GM12872 (cell line): ENCODE measurements around the gene ODAD4.

ENCODE experiments used
- TF ChIP-seq, protein P1 (sequence below): IDR thresholded peaks from 3 replicates; pipeline ENCODE4 v1.5.1; 2011; ENCODE audit warnings: low read depth, mild to moderate bottlenecking, low read length, moderate library complexity; ENCODE audit not compliant: insufficient read depth

ODAD4 gene

DNA sequence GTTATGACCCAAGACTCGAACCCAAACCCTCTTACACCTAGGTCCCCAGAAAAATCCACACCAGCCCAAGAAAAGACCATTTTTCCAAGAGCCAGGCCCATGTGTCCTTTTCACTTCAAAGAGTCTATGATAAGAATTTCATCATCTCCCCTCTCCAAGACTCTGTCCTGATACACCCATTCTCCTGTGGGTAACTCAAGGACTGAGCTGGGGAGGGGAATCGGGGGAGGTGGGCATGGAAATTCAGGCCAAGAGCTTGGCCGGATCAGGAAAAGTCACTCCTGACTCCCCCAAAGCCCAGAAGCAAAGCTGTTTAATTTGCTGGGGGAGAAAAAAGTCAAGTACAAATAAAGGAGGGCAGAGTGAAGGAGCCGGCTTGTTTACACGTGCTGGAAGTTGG, 15.4 kb upstream of the ODAD4 start:
- TF ChIP-seq, protein P1, sequence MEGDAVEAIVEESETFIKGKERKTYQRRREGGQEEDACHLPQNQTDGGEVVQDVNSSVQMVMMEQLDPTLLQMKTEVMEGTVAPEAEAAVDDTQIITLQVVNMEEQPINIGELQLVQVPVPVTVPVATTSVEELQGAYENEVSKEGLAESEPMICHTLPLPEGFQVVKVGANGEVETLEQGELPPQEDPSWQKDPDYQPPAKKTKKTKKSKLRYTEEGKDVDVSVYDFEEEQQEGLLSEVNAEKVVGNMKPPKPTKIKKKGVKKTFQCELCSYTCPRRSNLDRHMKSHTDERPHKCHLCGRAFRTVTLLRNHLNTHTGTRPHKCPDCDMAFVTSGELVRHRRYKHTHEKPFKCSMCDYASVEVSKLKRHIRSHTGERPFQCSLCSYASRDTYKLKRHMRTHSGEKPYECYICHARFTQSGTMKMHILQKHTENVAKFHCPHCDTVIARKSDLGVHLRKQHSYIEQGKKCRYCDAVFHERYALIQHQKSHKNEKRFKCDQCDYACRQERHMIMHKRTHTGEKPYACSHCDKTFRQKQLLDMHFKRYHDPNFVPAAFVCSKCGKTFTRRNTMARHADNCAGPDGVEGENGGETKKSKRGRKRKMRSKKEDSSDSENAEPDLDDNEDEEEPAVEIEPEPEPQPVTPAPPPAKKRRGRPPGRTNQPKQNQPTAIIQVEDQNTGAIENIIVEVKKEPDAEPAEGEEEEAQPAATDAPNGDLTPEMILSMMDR: no peak

DNA sequence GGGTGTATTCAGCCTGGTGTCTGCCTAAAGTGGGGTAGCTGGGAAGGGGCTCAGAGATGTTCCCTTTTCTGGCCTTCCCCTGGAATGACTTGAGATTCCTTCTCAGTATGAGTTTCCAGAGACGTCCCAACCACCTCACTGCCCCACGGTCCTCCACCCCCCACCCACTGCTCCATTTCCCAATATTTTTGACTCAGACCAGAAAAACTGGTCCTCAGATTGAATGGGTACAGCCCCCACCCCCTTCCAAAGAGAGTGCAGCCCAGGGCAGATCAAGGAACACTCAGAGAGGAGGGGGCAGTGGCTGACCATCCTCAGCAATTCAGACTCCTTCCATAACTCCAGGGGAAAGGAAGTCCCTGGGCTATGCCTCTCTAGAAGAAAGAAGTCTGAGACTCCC, 14.9 kb upstream of the ODAD4 start:
- TF ChIP-seq, protein P1: no peak

DNA sequence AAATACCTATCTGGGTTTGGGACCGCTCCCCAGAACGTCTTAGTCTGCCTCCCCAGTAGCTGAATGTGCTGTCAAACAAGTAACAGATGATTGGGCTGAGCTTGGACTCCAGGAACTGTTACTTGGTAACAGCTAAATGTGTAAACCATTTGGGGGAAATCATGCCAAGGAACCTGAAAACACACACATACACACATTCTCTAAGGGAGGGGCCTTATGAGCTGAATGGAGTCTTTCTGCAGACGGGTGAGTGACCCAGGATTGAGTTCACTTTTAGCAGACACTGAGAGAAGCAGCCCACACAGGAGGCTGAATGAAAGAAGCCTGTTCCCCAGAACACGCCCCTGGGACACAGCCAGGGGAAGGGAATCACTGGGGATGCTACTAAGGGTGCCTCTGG, 13.2 kb upstream of the ODAD4 start:
- TF ChIP-seq, protein P1: no peak

DNA sequence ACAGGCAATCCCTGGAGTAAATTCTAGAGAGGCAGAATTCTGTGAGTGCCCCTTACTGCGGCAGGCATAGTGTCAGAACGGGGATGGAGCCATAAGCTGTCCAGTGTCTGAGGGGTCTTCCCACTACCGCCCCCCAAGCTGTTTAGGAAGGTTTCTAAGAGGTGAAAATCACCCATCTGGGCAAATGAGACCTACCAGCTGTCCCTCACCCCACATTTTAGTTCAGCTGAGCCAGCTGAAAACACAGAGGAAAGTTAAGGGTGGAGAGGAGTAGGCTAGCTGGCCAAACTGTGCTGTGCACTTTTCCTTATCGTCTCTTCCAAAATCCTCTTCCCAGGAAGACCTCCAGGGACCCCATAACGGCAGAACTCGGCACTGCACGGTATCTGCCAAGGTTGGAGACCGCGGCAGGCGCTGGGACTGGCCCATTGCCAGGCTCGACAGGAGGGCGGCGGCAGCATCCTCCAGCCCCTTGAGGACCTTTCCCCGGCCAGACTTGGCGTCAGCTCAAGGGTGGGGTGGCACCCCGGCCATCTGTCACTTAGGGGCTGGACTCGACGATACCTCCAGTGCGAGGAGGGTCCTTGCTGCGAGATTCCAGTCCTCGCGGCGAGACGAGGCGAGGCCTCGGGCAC, 12.6 kb upstream of the ODAD4 start:
- TF ChIP-seq, protein P1: 0 out of 3 replicates have a peak, but pooled peaks have one; percentile 3

DNA sequence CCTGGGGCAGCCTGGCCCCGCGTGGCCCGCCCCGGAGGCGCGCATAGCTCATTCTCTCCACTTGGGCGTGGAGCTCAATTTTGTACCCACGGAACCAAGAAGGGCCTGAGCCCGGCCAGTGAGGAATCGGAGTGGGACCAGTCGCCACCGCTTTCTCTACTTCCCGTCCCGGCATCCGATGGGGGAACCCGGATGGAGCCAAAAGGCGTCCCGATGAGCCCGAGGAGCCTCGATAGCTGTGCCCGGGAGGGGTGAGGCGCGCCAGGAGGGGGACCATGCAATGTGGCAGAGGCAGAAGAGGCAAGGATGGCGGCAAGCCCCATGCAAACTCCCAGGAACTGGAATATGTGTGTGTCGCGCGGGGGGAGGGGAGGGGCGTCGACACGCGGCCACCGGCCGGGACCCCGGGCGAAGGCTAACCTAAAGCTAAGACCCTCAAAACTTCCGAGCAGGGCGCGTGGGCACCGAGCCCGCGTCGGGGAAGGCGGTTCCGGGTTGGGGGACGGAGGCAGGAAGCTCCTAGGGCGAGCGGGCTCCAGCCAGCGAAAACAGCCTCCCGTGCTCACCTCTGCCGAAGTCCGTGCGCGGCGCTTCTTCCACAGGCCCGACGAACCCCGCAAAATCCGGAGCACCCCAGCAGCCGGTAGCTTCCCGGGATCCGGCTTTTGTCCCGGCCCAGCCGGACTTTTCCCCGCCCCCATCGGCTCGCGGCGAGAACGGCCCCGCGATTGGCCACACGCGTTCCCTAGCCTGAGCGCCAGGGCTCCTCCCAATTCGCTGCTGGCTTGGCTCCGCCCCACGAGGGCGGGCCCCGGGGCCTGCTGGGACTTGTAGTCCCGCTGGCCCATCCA, 11.9 kb upstream of the ODAD4 start, which contains the start of gene ACLY:
ACLY (minus strand) TSS at position 638 of the 851 bp plus-strand sequence. CDS start 5,078 bp downstream, outside the sequence.
- TF ChIP-seq, protein P1: no peak

DNA sequence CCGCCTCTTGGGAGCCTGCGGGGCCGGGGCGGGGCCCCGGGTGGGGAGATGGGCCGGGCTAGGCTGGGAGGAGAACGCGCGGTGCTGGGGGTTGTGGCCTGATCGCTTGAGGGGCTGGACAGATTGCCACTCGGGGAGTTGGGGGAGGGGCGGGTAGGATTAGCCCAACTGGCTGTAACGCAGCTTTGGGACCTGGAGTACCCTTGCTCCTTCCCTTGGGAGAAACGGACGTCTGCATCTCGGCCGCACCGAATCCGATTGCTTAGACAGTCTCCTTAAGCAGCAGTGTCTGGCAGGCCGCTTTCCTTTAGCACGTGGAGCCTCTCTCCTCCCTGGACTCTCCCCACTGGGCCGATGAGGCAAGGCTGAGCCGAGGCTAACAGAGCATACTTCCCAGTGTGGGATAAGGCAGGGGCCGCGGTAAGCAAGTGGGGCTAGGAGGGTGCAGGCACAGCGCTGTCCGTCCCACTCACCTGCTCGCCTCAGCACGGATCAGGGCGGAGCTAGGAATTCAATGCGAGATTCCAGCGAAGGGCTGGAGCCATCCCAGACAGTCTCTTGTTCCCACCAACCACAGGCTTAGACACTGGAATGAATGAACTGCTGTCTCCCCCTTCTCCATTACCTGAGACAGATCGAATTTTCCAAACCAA, 11.1 kb upstream of the ODAD4 start:
- TF ChIP-seq, protein P1: no peak

DNA sequence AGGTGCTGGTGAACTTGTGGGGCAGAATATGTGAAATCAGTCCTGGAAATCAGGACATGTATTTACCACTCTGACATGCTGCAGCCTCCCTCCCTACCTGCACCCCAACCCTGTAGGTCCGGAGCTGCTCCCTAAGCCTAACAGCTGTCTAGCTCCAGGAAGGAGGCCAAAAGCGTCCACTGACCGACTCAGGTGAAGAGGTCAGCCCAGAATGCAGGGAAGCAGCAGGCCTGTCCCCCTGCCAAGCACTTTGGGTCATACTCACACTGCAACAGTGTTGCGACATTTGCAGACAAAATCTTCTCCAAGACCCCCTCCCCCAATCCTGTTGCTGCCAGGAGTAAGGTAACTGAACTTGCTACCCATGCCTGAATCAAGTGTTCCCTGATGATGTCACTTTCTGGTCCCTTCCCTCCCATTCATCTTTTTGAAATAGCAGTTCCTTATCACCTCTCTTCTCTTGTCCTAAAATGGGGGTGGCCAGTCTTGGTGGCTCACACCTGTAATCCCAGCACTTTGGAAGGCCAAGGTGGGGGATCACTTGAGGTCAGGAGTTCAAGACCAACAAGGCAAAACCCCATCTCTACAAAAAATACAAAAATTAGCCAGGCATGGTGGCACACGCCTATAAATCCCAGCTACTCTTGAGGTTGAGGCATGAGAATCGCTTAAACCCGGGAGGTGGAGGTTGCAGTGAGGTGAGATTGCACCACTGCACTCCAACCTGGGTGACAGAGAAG, 10.4 kb upstream of the ODAD4 start:
- TF ChIP-seq, protein P1: no peak
